ENCODE measurements around the gene PTPRN2. TPM values are rescaled to one million over a fixed set of nuclear protein-coding genes. Genes with fewer than 3 reads are reported as not detected.

Gene PTPRN2
- total and polyA plus RNA-seq, 4 donors, result 18.1 to 69.9 (median 50.4) TPM

DNA sequence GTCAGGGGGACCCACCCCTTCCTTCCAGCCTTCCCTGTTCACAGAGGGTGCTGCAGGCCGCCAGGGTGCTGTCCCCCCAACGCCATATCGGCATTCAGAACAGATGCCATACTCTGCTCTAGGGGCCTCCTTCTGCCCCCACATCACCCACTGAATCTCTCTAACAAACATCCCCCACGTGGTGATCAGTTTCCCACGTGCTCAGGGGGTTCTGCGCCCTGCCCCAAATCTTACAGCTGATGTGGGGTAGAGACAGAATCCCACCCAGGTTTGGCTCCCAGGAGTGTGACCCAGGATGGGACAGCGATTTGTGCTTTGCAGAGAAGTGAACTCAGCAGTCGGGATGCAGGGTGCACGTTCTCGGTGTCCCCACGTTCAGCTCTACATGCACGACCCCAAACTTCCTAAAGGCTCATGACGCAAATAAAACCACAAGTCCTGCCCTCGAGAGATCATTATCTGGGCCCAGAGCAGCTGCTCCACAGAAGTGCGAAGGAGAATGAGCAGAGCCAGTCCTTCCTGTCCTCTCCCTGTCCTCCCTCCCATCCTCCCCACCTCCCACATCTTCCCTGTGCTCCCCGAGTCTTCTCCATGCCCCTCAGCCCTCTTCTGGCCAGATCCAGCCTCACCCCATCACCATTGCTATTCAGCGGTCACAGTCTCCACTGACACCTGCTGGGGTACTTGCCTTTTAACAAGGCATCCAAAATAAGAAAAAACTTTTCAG lies 827.5 kb downstream of the PTPRN2 start:
- WGBS (ENCODE audit: insufficient coverage), result 75% methylated on average over 16 of the region's 17 CpGs
- no peak for DNase-seq (ENCODE audit: low read depth in 4 of 6, low spot score in 6 of 6)
- H3K9me3 ChIP-seq (ENCODE audit: control insufficient read depth, insufficient read depth, low read length), result no peaks in the 10 kb centered on the region
- no peaks in the 10 kb centered on the region for H3K27me3 ChIP-seq (ENCODE audit: control insufficient read depth, insufficient read depth, low read length)
- peaks cover 7% of the 10 kb centered on the region for H3K36me3 ChIP-seq (ENCODE audit: control insufficient read depth, insufficient read depth, low read length)
- H3K4me1 ChIP-seq (ENCODE audit: control insufficient read depth, insufficient read depth, low read length), result no peaks in the 10 kb centered on the region
- no peak overlapping the region for H3K4me3 ChIP-seq (ENCODE audit: low read depth, low read length)
- no peak overlapping the region for H3K27ac ChIP-seq (ENCODE audit: low read depth, low read length)

DNA sequence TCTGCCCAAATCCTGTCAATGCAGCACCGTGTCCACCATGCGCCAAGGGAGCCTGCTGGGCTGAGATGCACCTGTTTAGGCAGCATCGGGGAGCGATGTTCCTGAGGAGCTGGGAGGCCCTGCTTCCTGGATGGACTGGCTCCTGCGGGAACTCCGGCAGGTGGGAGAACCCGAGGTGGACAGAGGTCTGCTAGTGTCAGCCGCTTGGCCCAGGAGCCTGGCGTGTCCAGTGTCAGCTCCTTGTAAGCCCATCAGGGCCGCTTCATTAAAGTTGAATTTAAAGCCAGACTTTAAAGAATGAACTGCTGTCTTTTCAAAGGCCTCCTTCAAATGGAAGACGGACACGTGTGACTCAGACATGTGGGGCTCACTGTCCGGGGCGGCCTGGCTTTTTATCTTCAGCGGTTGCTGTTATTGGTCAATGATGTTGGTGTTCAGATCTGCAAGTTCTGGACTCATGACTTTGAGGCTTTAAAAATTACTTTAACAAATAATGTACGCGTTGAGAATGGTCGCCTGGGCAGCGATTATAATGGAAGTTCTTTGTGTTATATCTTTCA lies 828.3 kb downstream of the PTPRN2 start:
- WGBS (ENCODE audit: insufficient coverage), result 74% methylated on average over 14 of the region's 19 CpGs
- no peak for DNase-seq (ENCODE audit: low read depth in 4 of 6, low spot score in 6 of 6)
- peaks cover 7% of the 10 kb centered on the region for H3K36me3 ChIP-seq (ENCODE audit: control insufficient read depth, insufficient read depth, low read length)
- H3K9me3 ChIP-seq (ENCODE audit: control insufficient read depth, insufficient read depth, low read length), result no peaks in the 10 kb centered on the region
- no peaks in the 10 kb centered on the region for H3K4me1 ChIP-seq (ENCODE audit: control insufficient read depth, insufficient read depth, low read length)
- H3K27ac ChIP-seq (ENCODE audit: low read depth, low read length), result no peak overlapping the region
- H3K4me3 ChIP-seq (ENCODE audit: low read depth, low read length), result no peak overlapping the region
- no peaks in the 10 kb centered on the region for H3K27me3 ChIP-seq (ENCODE audit: control insufficient read depth, insufficient read depth, low read length)

DNA sequence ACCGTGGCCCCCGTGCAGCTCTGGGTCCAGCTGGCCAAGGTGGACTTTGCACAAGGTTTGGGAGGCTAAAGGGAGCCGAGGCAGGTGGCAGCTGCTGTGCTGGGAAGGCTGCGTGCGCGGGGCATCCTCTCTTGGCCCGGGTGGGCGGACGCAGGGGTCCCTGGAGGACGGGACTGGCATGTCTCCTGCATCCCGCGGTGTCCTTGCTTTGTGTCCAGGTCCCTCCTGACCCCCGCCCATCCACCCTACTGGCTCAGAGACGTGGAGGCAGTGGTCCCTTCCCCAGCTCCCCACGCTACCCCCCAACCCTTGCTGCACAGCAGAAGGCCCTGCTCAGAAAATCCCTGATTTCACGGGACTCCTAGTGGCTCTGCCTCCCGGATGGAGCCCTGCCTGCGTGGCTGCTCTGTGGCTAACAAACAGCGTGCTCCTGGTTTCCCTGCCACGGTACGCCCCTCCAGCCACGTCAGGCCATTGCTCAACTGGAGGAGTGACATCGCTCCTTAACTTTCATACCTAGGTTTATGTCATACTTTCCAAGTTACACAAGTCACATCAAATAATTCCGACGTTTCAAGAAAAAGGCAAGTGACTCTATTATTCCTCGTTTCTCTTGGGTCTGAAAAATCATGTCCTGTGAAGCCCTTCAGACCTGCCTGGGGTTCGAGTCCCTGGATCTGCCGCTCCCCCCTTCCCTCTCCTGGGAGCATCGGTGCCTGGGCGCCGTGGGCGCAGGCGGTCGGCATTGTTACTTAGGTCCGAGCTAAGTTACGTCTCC lies 829.0 kb downstream of the PTPRN2 start:
- H3K4me3 ChIP-seq (ENCODE audit: low read depth, low read length), result no peak overlapping the region
- no peaks in the 10 kb centered on the region for H3K27me3 ChIP-seq (ENCODE audit: control insufficient read depth, insufficient read depth, low read length)
- H3K9me3 ChIP-seq (ENCODE audit: control insufficient read depth, insufficient read depth, low read length), result no peaks in the 10 kb centered on the region
- DNase-seq (ENCODE audit: low read depth in 4 of 6, low spot score in 6 of 6), result no peak
- no peak overlapping the region for H3K27ac ChIP-seq (ENCODE audit: low read depth, low read length)
- WGBS (ENCODE audit: insufficient coverage), result 94% methylated on average over 36 of the region's 36 CpGs
- H3K4me1 ChIP-seq (ENCODE audit: control insufficient read depth, insufficient read depth, low read length), result no peaks in the 10 kb centered on the region
- H3K36me3 ChIP-seq (ENCODE audit: control insufficient read depth, insufficient read depth, low read length), result peaks cover 7% of the 10 kb centered on the region

DNA sequence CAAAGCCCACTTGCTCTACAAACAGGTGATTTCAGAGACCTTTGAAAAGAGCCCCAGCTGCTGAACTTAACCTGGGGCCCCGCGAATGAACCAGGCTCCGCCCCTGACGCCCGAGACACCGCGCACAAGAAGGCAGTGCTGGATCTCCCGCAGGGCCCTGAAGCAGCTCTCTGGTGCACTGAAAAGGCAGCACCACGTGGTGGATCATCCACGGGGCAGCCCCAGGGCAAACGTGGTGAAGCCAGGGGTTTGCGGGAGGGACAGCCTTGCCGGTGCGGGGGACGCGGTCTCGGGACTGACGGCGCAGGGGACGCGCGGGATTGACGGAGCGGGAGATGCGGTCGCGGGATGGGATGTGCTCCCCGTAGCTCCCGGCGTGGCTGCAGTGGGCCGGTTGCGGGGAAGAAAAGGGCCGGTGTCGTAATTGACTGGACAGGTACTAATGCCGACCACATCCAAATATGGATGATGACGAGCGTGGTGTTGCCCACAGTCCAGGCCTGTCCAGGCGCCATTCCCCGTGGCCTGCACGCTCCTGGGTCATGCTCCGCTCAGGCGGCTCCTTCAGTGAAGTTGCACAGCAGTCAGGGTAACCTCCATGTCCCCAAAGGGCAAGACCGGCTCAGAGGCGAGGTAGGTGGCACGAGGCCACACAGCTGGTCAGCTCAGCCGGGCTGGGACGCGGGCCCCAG lies 829.7 kb downstream of the PTPRN2 start:
- WGBS (ENCODE audit: insufficient coverage), result 85% methylated on average over 48 of the region's 48 CpGs
- H3K27ac ChIP-seq (ENCODE audit: low read depth, low read length), result no peak overlapping the region
- DNase-seq (ENCODE audit: low read depth in 4 of 6, low spot score in 6 of 6), result no peak
- no peaks in the 10 kb centered on the region for H3K4me1 ChIP-seq (ENCODE audit: control insufficient read depth, insufficient read depth, low read length)
- no peak overlapping the region for H3K4me3 ChIP-seq (ENCODE audit: low read depth, low read length)
- peaks cover 7% of the 10 kb centered on the region for H3K36me3 ChIP-seq (ENCODE audit: control insufficient read depth, insufficient read depth, low read length)
- H3K9me3 ChIP-seq (ENCODE audit: control insufficient read depth, insufficient read depth, low read length), result no peaks in the 10 kb centered on the region
- H3K27me3 ChIP-seq (ENCODE audit: control insufficient read depth, insufficient read depth, low read length), result no peaks in the 10 kb centered on the region

DNA sequence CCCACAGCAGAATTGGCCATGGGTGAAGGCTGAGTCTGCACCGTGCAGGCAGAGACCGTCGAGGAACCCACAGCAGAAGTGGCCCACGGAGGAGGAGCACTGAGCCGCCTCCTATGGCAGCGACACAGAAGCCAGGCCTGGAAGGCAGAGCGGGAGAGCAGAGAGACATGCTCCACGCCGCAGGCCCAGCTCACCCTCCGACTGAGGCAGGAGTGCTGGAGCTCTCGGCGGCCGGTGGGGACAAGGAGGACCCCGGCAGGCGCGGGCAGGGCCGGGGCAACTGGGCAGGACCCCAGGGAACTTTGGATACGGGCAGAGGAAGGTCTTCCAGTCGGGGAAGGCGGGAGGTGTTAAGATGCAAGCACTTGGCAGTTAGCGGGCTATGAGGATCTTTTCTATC lies 830.4 kb downstream of the PTPRN2 start:
- Histone ChIP-seq H3K27me3 (ENCODE audit: control insufficient read depth, insufficient read depth, low read length) (no peaks in the 10 kb centered on the region), H3K36me3 (ENCODE audit: control insufficient read depth, insufficient read depth, low read length) (peaks cover 7% of the 10 kb centered on the region)
- WGBS (ENCODE audit: insufficient coverage), result 93% methylated on average over 21 of the region's 21 CpGs

DNA sequence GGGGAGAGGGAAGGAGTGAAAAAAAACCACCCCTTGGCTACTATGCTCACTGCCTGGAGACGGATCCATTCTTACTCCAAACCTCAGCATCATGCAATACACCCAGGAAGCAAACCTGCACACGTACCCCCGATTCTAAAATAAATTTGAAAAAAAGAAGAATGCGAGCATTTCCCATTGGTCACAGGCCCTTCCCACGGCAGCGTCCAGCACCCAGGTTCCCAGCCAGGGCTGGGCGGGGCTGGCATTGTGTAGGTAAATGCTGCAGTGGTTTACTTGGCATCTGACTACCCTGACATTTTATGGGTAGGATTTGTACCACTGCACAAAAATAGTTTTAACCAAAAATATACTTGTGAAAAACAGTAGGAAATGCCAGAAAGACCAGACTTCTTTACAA lies 831.9 kb downstream of the PTPRN2 start:
- H3K4me3 ChIP-seq (ENCODE audit: low read depth, low read length), result no peak overlapping the region
- H3K36me3 ChIP-seq (ENCODE audit: control insufficient read depth, insufficient read depth, low read length), result peaks cover 7% of the 10 kb centered on the region
- H3K9me3 ChIP-seq (ENCODE audit: control insufficient read depth, insufficient read depth, low read length), result no peaks in the 10 kb centered on the region
- H3K27me3 ChIP-seq (ENCODE audit: control insufficient read depth, insufficient read depth, low read length), result no peaks in the 10 kb centered on the region
- H3K27ac ChIP-seq (ENCODE audit: low read depth, low read length), result no peak overlapping the region
- 95% methylated on average over 6 of the region's 7 CpGs for WGBS (ENCODE audit: insufficient coverage)
- no peak for DNase-seq (ENCODE audit: low read depth in 4 of 6, low spot score in 6 of 6)
- H3K4me1 ChIP-seq (ENCODE audit: control insufficient read depth, insufficient read depth, low read length), result peaks cover 12% of the 10 kb centered on the region

More for the DNA sequence above, 830.4 kb downstream of the PTPRN2 start:
- Histone ChIP-seq H3K4me1 (ENCODE audit: control insufficient read depth, insufficient read depth, low read length) (peaks cover under 1% of the 10 kb centered on the region), H3K9me3 (ENCODE audit: control insufficient read depth, insufficient read depth, low read length) (no peaks in the 10 kb centered on the region), H3K27ac (ENCODE audit: low read depth, low read length) (no peak overlapping the region), H3K4me3 (ENCODE audit: low read depth, low read length) (no peak overlapping the region)
- DNase-seq (ENCODE audit: low read depth in 4 of 6, low spot score in 6 of 6), result no peak

DNA sequence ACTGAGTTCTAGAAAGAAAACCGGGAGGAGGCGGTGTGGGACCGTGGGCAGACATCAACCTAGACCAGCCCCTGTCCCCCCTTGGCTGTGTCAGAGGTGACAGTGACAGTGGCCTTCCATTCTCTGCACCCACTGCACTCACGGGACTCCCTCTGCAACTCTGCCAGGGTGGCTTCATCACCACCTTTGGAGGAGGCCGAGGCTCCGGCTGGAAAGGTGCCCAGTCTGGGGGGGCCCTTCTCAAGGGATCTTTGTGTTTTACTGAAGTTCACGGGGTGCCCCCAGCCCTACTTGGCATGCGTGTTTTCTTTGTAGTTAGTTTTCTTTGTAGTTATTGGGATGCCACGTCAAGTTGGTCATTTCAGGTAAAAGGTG lies 833.2 kb downstream of the PTPRN2 start:
- H3K4me1 ChIP-seq (ENCODE audit: control insufficient read depth, insufficient read depth, low read length), result peaks cover 15% of the 10 kb centered on the region
- WGBS (ENCODE audit: insufficient coverage), result 82% methylated on average over 6 of the region's 9 CpGs
- no peak overlapping the region for H3K27ac ChIP-seq (ENCODE audit: low read depth, low read length)
- H3K27me3 ChIP-seq (ENCODE audit: control insufficient read depth, insufficient read depth, low read length), result no peaks in the 10 kb centered on the region
- no peak for DNase-seq (ENCODE audit: low read depth in 4 of 6, low spot score in 6 of 6)
- no peak overlapping the region for H3K4me3 ChIP-seq (ENCODE audit: low read depth, low read length)
- no peaks in the 10 kb centered on the region for H3K9me3 ChIP-seq (ENCODE audit: control insufficient read depth, insufficient read depth, low read length)
- H3K36me3 ChIP-seq (ENCODE audit: control insufficient read depth, insufficient read depth, low read length), result peaks cover 7% of the 10 kb centered on the region

DNA sequence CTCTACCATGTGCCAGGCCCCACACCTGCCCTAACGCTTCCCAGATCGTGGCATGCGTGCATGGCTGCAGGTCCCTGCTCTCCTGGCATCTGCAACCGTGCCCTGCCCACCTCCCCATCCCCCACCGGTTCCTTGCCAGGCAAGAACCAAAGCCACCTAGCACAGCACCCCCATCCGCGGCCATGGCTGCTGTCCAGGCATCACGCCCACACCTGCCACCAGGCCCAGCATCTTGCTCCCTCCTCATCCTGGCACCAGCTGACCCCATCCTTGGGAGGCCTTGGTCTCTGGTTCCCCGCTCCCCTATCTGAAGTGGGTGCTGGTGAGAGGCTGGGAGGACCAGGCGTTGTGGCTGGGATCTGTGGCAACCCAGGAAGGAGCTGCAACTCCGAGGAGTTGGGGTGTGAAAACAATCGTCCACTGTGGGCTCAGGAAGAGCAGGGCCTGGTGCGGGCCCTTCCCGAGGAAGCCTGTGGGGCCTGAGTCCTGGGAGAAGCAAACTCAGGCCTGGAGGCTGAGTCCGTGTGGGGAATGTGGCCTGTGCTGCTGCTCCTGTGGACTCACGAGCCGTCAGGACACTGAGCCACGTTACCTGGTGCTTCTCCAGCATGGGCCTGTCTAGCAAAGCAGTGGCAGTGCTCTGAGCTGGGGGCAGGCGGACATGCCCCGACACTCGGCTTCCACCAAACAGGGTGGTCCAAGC lies 833.8 kb downstream of the PTPRN2 start:
- H3K4me3 ChIP-seq (ENCODE audit: low read depth, low read length), result no peak overlapping the region
- H3K27me3 ChIP-seq (ENCODE audit: control insufficient read depth, insufficient read depth, low read length), result no peaks in the 10 kb centered on the region
- 93% methylated on average over 20 of the region's 21 CpGs for WGBS (ENCODE audit: insufficient coverage)
- no peaks in the 10 kb centered on the region for H3K9me3 ChIP-seq (ENCODE audit: control insufficient read depth, insufficient read depth, low read length)
- peaks cover 15% of the 10 kb centered on the region for H3K4me1 ChIP-seq (ENCODE audit: control insufficient read depth, insufficient read depth, low read length)
- peaks cover 7% of the 10 kb centered on the region for H3K36me3 ChIP-seq (ENCODE audit: control insufficient read depth, insufficient read depth, low read length)
- no peak overlapping the region for H3K27ac ChIP-seq (ENCODE audit: low read depth, low read length)
- DNase-seq (ENCODE audit: low read depth in 4 of 6, low spot score in 6 of 6), result no peak

DNA sequence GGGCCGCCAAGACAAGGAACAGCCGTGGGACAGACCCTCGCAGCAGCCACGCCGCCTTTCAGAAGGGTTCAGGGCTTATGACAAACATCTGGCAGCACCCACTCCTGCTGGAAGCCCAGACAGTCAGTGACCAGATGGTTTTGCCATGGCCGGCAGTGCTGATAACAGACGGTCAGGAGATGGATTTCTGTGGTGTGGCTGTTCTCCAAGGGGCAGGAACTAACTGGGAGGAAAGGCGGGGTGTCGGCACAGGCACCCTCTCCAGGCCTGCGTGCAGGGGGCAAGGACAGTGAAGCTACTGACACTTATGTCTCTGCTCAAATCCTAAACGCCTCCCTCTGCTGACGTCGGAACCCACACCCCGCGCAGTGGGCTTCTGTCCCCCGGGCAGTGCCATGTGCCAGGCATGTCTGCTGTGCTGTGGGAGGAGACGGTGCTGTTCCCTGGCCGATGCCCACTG lies 834.8 kb downstream of the PTPRN2 start:
- WGBS (ENCODE audit: insufficient coverage), result 85% methylated on average over 18 of the region's 18 CpGs
- no peak overlapping the region for H3K27ac ChIP-seq (ENCODE audit: low read depth, low read length)

More for the DNA sequence above, 834.8 kb downstream of the PTPRN2 start:
- H3K4me3 ChIP-seq (ENCODE audit: low read depth, low read length), result no peak overlapping the region
- peaks cover 15% of the 10 kb centered on the region for H3K4me1 ChIP-seq (ENCODE audit: control insufficient read depth, insufficient read depth, low read length)
- no peaks in the 10 kb centered on the region for H3K9me3 ChIP-seq (ENCODE audit: control insufficient read depth, insufficient read depth, low read length)
- peaks cover 1% of the 10 kb centered on the region for H3K36me3 ChIP-seq (ENCODE audit: control insufficient read depth, insufficient read depth, low read length)
- no peak for DNase-seq (ENCODE audit: low read depth in 4 of 6, low spot score in 6 of 6)
- H3K27me3 ChIP-seq (ENCODE audit: control insufficient read depth, insufficient read depth, low read length), result no peaks in the 10 kb centered on the region
